Neural progenitor cell (in vitro differentiated cells): ENCODE results near the gene AZIN2.

Experiments used
- CTCF ChIP-seq: fragments of 200-600 bp; sonication (generic); IDR thresholded peaks from 2 replicates; pipeline ENCODE4 v1.5.1; 2017; ENCODE audit warnings: antibody characterized with exemption, mild to moderate bottlenecking
- EZH2 ChIP-seq: fragments of 200-600 bp; sonication (generic); IDR thresholded peaks from 2 replicates; pipeline ENCODE4 v1.6.1; 2017; ENCODE audit warnings: antibody characterized with exemption, mild to moderate bottlenecking, moderate library complexity
- EZH2phosphoT487 ChIP-seq: fragments of 200-600 bp; sonication (generic); IDR thresholded peaks from 2 replicates; pipeline ENCODE4 v1.6.1; 2017; ENCODE audit warnings: antibody characterized with exemption

- TF ChIP-seq EZH2 (no peak), CTCF (no peak), EZH2phosphoT487 (no peak)
These were observed 44.1 kb upstream of the AZIN2 start, which contains the start of gene AK2 for GRCh38 chr1:33036526-33037503.
